HCT116 (cell line): ENCODE results near the gene COL19A1. TPM values are rescaled to one million over a fixed set of nuclear protein-coding genes. Genes with fewer than 3 reads are reported as not detected.

ENCODE experiments used
- ATAC-seq: fragments of 200-7000 bp; cut with Tn5 transposase; 2 replicates; pipeline ENCODE4 v1.9.1; 2020; ENCODE audit warnings: mild to moderate bottlenecking, moderate library complexity
- BruUV-seq: library from RNA; stranded (reverse); fragments of 400-500 nt; replicated peaks from 2 replicates; lab custom pipeline; 2021; lab: Mats Ljungman, UMichigan
- CTCF ChIA-PET: fragments of 300-600 bp; sonication (Branson Sonifier 250); formaldehyde crosslinking; loops from one replicate; lab custom pipeline; 2021; ENCODE audit warnings: antibody characterized with exemption; lab: Charles Lee
- POLR2A ChIA-PET: fragments of 300-600, 350-600 bp; sonication (Branson Sonifier 250); formaldehyde crosslinking; loops from one replicate; lab custom pipeline; 2021; ENCODE audit warnings: antibody characterized with exemption; lab: Charles Lee
- RAD21 ChIA-PET, 2 experiments: fragments of 300-600 bp; sonication (Branson Sonifier 250); formaldehyde crosslinking; loops; one replicate each; lab custom pipeline; 2023; ENCODE audit warnings: low total read pairs in 2 of 2; ENCODE audit not compliant: uncharacterized antibody in 2 of 2, unreplicated experiment in 2 of 2, low non-redundant PET in 1 of 2; lab: Charles Lee
- DNase-seq: peaks from one replicate; pipeline ENCODE4 v3.0.0-alpha.2; 2010; ENCODE audit warnings: low read depth, low spot score
- H2AFZ ChIP-seq: fragments of 200-600 bp; shearing (Covaris generic), sonication (generic); 2 replicates; pipeline ENCODE4 v1.6.1; 2017; ENCODE audit warnings: low read depth, mixed run types, mixed read lengths, antibody characterized with exemption, low read length; ENCODE audit not compliant: poor library complexity, severe bottlenecking
- H3K27ac ChIP-seq: 2 replicates; pipeline ENCODE4 v1.5.1; 2012; ENCODE audit warnings: low read depth, low read length
- H3K27me3 ChIP-seq: fragments of 200-600 bp; sonication (generic); 2 replicates; pipeline ENCODE4 v1.6.1; 2016; ENCODE audit warnings: mixed run types, low read length, mixed read lengths; ENCODE audit not compliant: insufficient read depth
- H3K36me3 ChIP-seq, 2 experiments: fragments of 200-500 bp in 1 of 2; fragments of 200-600 bp in 1 of 2; sonication (Bioruptor generic) in 1 of 2; sonication (generic) in 1 of 2; 2 replicates each; pipeline versions ENCODE4 v1.5.1 to v1.6.1; 2014 to 2016; ENCODE audit warnings: low read length in 2 of 2, inconsistent platforms in 1 of 2, mixed read lengths in 1 of 2, mixed run types in 1 of 2; ENCODE audit not compliant: insufficient read depth in 2 of 2, control insufficient read depth in 1 of 2
- H3K4me1 ChIP-seq, 2 experiments: fragments of 200-600 bp in 1 of 2; sonication (generic) in 1 of 2; 2 replicates each; pipeline versions ENCODE4 v1.5.1 to v1.6.1; 2012 to 2017; ENCODE audit warnings: low read length in 2 of 2, inconsistent platforms in 1 of 2, mild to moderate bottlenecking in 1 of 2, mixed read lengths in 1 of 2, mixed run types in 1 of 2, moderate library complexity in 1 of 2; ENCODE audit not compliant: insufficient read depth in 2 of 2, control insufficient read depth in 1 of 2
- H3K4me2 ChIP-seq: fragments of 200-600 bp; sonication (generic); 2 replicates; pipeline ENCODE4 v1.6.1; 2017; ENCODE audit warnings: mixed run types, low read length, mixed read lengths
- H3K4me3 ChIP-seq, 2 experiments: fragments of 200-600 bp in 1 of 2; sonication (generic) in 1 of 2; replicated peaks in 1 of 2; 2 replicates each; pipeline ENCODE4 v1.5.1; 2011 to 2016; ENCODE audit warnings: low read length in 2 of 2, control low read depth in 1 of 2, low read depth in 1 of 2, mild to moderate bottlenecking in 1 of 2, mixed read lengths in 1 of 2, mixed run types in 1 of 2
- H3K79me2 ChIP-seq: fragments of 200-600 bp; sonication (generic); 2 replicates; pipeline ENCODE4 v1.6.1; 2017; ENCODE audit warnings: mild to moderate bottlenecking, mixed run types, low read length, moderate library complexity, mixed read lengths; ENCODE audit not compliant: insufficient read depth
- H3K9ac ChIP-seq: fragments of 200-600 bp; sonication (generic); 2 replicates; pipeline ENCODE4 v1.6.1; 2016; ENCODE audit warnings: low read length, mixed read lengths
- H3K9me2 ChIP-seq: fragments of 200-600 bp; sonication (generic), shearing (Covaris generic); 2 replicates; pipeline ENCODE4 v1.6.1; 2017; ENCODE audit warnings: mixed run types, mild to moderate bottlenecking, moderate library complexity; ENCODE audit not compliant: insufficient read depth
- H3K9me3 ChIP-seq, 2 experiments: fragments of 200-500 bp in 1 of 2; fragments of 200-600 bp in 1 of 2; sonication (Bioruptor generic) in 1 of 2; sonication (generic) in 1 of 2; 2 replicates each; pipeline ENCODE4 v1.6.1; 2014 to 2017; ENCODE audit warnings: low read length in 2 of 2, mixed read lengths in 2 of 2, inconsistent platforms in 1 of 2, low read depth in 1 of 2, mild to moderate bottlenecking in 1 of 2, mixed run types in 1 of 2, moderate library complexity in 1 of 2; ENCODE audit not compliant: control insufficient read depth in 1 of 2, insufficient read depth in 1 of 2
- H4K20me1 ChIP-seq: fragments of 200-600 bp; sonication (generic), shearing (Covaris generic); 2 replicates; pipeline ENCODE4 v1.6.1; 2017; ENCODE audit warnings: mixed run types, mild to moderate bottlenecking, moderate library complexity; ENCODE audit not compliant: insufficient read depth
- ATF3 ChIP-seq: IDR thresholded peaks from 2 replicates; pipeline ENCODE4 v1.6.1; 2012
- CBX3 ChIP-seq: IDR thresholded peaks from 2 replicates; pipeline ENCODE4 v1.6.1; 2012; ENCODE audit warnings: low read depth
- CEBPB ChIP-seq: IDR thresholded peaks from 2 replicates; pipeline ENCODE4 v1.6.1; 2012; ENCODE audit warnings: low read depth
- EGR1 ChIP-seq: IDR thresholded peaks from 2 replicates; pipeline ENCODE4 v1.6.1; 2012; ENCODE audit warnings: low read depth
- ELF1 ChIP-seq: IDR thresholded peaks from 2 replicates; pipeline ENCODE4 v1.6.1; 2012; ENCODE audit warnings: low read depth, borderline replicate concordance
- EZH2 ChIP-seq: fragments of 200-600 bp; sonication (generic); IDR thresholded peaks from 2 replicates; pipeline ENCODE4 v1.6.1; 2017; ENCODE audit warnings: antibody characterized with exemption, mixed run types
- EZH2phosphoT487 ChIP-seq: fragments of 200-600 bp; IDR thresholded peaks from 2 replicates; pipeline ENCODE4 v1.6.1; 2018; ENCODE audit warnings: antibody characterized with exemption, borderline replicate concordance
- FOSL1 ChIP-seq: IDR thresholded peaks from 2 replicates; pipeline ENCODE4 v1.6.1; 2012; ENCODE audit warnings: low read depth
- JUND ChIP-seq: IDR thresholded peaks from 2 replicates; pipeline ENCODE4 v1.6.1; 2012
- POLR2AphosphoS5 ChIP-seq: IDR thresholded peaks from 2 replicates; pipeline ENCODE4 v1.6.1; 2011; ENCODE audit warnings: mild to moderate bottlenecking, low read depth, low read length, moderate library complexity
- RAD21 ChIP-seq: IDR thresholded peaks from 2 replicates; pipeline ENCODE4 v1.6.1; 2012; ENCODE audit warnings: low read depth, mild to moderate bottlenecking
- SIN3A ChIP-seq: IDR thresholded peaks from 2 replicates; pipeline ENCODE4 v1.6.1; 2012; ENCODE audit warnings: low read depth
- SRF ChIP-seq: IDR thresholded peaks from 2 replicates; pipeline ENCODE4 v1.6.1; 2012; ENCODE audit warnings: low read depth
- TCF7L2 ChIP-seq: IDR thresholded peaks from 2 replicates; pipeline ENCODE4 v1.7.0; 2011; ENCODE audit warnings: borderline replicate concordance, inconsistent platforms; ENCODE audit not compliant: insufficient read depth, insufficient read length; ENCODE audit errors: extremely low read depth
- YY1 ChIP-seq: IDR thresholded peaks from 2 replicates; pipeline ENCODE4 v1.6.1; 2011; ENCODE audit warnings: low read length, low read depth, moderate library complexity, mild to moderate bottlenecking; ENCODE audit not compliant: insufficient replicate concordance; ENCODE audit errors: extremely low read depth
- ZBTB33 ChIP-seq: IDR thresholded peaks from 2 replicates; pipeline ENCODE4 v1.6.1; 2011; ENCODE audit warnings: mild to moderate bottlenecking, low read length, moderate library complexity; ENCODE audit not compliant: insufficient replicate concordance; ENCODE audit errors: extremely low read depth
- ZFX ChIP-seq: fragments of 450-650 bp; IDR thresholded peaks from 2 replicates; pipeline ENCODE4 v1.6.1; 2017
- intact Hi-C: fragments of 100-400 bp; cut with micrococcal nuclease; formaldehyde crosslinking; loops from 2 replicates; pipeline ENCODE4 v1.10.0; 2022
- total RNA-seq: library from RNA; stranded (reverse); gene quantifications from one replicate; pipeline ENCODE4 v1.2.1, GENCODE V29; 2021; ENCODE audit not compliant: unreplicated experiment

The COL19A1 gene
- total RNA-seq, 1 experiment from 2014 or later = not detected

DNA sequence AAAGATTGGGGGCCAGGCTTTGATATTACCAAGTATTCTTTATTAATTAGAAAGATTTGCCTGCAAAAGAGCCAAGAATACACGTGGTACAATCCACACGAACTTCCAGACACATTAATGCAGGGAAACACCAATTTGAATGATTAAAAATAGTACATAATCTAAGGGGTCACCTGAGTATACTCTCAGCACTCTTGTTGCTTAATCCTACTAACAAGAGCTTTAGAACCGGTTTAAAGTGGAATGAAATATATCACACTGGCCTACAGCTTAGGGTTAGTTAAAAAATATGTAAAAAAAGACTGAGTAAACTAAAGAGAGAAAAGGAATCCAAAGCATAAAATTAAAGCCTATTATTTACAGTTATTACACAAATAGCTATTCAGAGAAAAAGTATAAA lies 387.6 kb downstream of the COL19A1 start:
- peaks cover 53% of the 10 kb centered on the region for H3K27me3 ChIP-seq
- no peaks in the 10 kb centered on the region for H3K79me2 ChIP-seq
- H3K4me1 ChIP-seq = no peaks in the 10 kb centered on the region
- H3K27ac ChIP-seq = no peak overlapping the region
- H3K4me3 ChIP-seq = no peak overlapping the region
- no peak overlapping the region for H3K9ac ChIP-seq
- no peak overlapping the region for H2AFZ ChIP-seq
- POLR2A ChIA-PET = no interaction called here
- no peak for ATAC-seq
- no peaks in the 10 kb centered on the region for H3K9me3 ChIP-seq
- no peaks in the 10 kb centered on the region for H3K9me2 ChIP-seq
- intact Hi-C loops = no loop called here
- H3K36me3 ChIP-seq = no peaks in the 10 kb centered on the region
- no peak for TF ChIP-seq JUND
- no peak for TF ChIP-seq POLR2AphosphoS5
- TF ChIP-seq EZH2 = no peak
- no peak for TF ChIP-seq SRF
- no peak for TF ChIP-seq SIN3A
- no peak for TF ChIP-seq EGR1
- TF ChIP-seq CEBPB = no peak
- no peak for TF ChIP-seq CBX3
- TF ChIP-seq ELF1 = no peak
- TF ChIP-seq ATF3 = no peak
- no peak for TF ChIP-seq ZBTB33
- no peak for TF ChIP-seq TCF7L2
- no peak for TF ChIP-seq YY1
- no peak for TF ChIP-seq EZH2phosphoT487
- TF ChIP-seq FOSL1 = no peak
- no peak for TF ChIP-seq RAD21
- no peak for TF ChIP-seq ZFX
- TF ChIP-seq, all 23 proteins: peak for 0
- CTCF ChIA-PET = interaction anchor here (1.3 kb wide), 1 partner anchor 33 kb away, joined by 4 read pairs; no protein-coding TSS in a partner anchor
- no peaks in the 10 kb centered on the region for H4K20me1 ChIP-seq
- DNase-seq = no peak
- no peak overlapping the region for H3K4me2 ChIP-seq
- RAD21 ChIA-PET = interaction anchor here in 1 of 2 experiments (0.6 kb wide), 1 partner anchor 29 kb away, joined by 3 read pairs; no protein-coding TSS in a partner anchor
- no TSS peak for BruUV-seq
